Ammon's horn (tissue), 1 donor: ENCODE results near the gene CACNA2D3.
A peak's percentile ranks its signal among the peaks of the same experiment; 100 is the strongest.
"Not testable (repeated sequence)": the region's sequence is repeated elsewhere in the genome, so short reads cannot be mapped to it uniquely, and the experiment has no call there.

Experiments used
- DNase-seq: peaks from one replicate; pipeline ENCODE4 v3.0.0-alpha.2; 2016; ENCODE audit warnings: low spot score

Gene CACNA2D3

DNA sequence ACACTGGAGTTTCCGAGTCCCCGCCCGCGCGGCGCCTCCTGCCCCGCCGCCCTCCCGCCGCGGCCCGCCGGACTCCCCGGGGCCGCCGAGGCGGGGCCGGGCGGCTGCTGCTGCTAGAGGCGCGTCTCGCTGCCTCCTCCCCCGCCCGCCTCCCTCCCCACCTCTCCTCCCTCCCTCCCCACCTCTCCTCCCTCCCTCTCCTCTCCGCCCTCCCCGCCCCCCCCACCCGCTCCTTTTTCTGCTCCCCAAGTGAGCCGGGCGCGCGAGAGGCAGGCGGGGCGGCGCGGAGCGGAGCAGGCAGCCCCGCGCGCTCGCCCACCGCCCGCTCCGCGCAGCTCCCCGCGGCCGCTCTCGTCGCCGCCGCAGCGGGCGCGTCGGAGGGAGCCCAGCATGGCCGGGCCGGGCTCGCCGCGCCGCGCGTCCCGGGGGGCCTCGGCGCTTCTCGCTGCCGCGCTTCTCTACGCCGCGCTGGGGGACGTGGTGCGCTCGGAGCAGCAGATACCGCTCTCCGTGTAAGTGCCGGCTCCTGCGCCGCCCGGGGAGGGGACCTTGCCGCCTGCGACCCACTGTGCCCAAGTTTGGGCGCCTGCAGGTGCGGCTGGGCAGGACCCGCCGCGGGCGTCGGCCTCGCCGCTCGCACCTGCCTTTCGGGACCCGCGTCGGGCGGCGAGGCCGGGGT lies at the start of gene CACNA2D3:
Gene CACNA2D3, plus strand, starts transcription at position 229 of the 679 bp plus-strand sequence.
- peak; percentile 59 for DNase-seq

DNA sequence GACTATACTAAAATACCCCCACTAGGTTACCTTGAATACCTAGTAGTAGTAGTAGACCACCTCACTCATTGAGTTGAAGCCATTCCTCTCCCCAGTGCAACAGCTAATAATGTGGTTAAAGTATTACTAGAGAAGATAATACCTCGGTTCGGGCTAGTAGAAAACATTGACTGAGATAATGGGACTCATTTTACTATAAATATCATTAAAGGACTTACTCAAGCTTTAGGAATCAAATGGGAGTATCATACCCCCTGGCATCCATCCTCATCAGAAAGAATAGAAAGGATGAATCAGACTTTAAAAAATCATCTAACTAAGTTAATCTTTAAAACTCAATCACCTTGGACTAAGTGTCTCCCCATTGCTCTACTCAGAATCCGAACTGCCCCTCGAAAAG lies 49.0 kb upstream of the CACNA2D3 start:
- no peak for DNase-seq

DNA sequence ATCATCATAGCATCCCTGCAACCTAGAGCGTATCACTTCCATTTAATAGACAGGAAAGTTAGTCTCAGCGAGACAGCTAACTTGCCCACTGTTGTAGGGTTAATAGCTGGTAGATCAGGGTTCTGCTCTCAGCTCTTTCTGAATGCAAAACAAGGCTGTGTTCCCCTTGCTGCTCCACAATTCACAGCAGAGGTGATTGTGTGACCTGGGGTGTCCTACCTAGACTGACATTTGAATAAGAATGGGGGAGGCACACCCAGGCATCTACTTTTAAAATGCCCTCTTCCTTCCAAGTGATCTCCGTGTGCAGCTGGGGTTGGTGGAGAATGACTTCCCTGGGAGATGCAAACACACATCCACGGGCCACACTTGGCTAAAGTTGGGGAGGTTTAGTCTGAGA lies 43.0 kb upstream of the CACNA2D3 start:
- no peak for DNase-seq

DNA sequence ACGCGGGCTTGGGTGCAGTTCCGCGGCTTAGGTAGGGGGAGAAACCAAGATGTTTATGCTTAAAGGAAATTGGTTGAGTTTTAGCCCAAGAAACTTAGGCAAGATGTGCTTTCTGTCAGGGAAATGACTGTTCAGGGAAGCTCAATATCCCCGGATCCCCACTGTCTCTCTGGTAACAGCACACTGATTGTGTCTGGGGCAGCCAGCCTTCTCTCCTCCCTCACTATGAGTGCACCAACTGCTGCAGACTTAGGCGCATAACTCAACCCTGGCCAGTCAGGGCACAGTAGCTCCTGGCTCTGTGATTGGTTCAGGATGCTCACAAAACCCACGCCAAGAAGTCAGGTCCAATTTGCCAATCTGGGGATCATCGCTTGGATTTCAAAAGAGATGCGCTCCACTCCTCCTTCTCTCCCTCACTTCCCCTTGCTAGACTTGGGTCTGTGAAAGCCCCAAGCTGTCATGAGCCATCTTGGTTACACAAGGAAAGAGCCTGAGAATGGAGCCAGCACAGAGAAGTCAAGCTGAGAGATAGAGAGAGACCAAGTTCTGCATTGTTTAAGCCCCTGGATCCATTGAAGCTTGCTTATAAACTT lies 42.5 kb upstream of the CACNA2D3 start:
- peak; percentile 11 for DNase-seq

DNA sequence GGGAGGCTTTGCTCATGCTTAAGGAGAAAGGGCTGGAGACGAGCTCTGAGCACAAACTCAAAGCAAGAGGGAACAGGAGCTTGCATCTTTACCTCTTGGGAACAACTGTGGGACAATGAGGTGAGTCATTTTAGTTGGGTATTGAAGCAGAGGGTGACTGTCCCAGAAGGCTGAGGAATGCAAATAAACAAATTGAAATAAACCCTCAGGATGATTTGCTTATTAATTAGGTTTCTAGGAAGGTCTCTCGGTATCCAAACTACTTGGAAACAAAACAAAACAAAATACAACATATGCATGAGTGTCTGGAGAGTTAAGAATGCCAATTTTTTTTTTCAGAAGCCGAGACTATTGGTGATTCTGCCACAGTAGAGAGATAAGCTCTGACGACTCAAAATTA lies 38.4 kb upstream of the CACNA2D3 start:
- DNase-seq = no peak

DNA sequence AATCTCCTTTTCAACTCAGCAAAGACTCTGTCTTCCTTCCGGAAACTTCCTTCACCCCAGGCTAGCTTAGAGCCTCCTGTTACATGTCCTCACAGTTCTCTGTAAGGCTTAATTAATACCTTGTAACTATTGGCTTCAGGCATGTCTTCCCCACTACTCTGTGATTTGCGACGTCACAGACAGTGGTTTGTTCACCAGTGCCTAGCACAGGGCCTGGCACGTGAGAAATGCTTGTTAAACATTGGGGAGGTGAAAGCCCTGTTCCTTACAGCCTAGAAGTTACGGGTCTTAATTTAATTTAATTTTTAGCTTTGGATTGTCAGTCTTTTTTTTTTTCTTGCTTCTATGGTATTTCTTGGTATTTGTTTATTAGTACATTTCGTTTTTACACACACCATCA lies 36.4 kb upstream of the CACNA2D3 start:
- no peak for DNase-seq

DNA sequence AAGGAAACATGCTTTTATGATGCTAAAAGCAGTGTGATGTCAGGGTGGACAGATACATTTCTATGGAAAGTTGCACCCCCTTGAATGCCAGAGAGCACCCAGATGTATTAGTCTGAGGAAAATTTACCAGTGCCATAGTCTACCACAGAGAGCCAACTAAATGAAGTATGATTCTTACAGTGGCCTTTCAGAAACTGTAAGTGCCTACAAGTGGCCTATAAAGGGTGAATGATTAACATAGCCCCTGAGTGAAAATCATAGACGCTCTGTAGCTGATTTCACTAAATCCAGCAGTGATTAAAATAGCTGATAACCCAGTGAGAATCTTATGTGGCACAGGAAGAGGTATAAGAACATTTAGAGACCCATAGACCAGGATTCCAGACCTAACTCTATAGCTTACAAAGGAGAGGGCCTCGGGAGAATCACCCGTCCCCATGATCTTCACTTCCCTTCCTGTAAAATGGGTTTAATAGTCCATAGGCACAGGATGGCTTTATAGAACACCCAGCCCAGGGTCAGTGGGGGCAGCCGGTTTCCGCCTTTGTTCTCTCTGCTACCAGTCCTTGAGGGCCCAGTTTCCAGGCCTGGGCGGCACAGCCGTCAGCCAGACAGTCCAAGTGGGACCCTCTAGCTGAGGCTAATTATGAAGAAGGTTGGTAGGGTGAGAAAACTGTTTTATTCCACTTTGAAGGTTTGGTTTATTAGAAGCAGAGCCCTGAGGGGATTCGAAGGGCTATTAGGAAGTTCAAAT lies 35.5 kb upstream of the CACNA2D3 start:
- DNase-seq = no peak

DNA sequence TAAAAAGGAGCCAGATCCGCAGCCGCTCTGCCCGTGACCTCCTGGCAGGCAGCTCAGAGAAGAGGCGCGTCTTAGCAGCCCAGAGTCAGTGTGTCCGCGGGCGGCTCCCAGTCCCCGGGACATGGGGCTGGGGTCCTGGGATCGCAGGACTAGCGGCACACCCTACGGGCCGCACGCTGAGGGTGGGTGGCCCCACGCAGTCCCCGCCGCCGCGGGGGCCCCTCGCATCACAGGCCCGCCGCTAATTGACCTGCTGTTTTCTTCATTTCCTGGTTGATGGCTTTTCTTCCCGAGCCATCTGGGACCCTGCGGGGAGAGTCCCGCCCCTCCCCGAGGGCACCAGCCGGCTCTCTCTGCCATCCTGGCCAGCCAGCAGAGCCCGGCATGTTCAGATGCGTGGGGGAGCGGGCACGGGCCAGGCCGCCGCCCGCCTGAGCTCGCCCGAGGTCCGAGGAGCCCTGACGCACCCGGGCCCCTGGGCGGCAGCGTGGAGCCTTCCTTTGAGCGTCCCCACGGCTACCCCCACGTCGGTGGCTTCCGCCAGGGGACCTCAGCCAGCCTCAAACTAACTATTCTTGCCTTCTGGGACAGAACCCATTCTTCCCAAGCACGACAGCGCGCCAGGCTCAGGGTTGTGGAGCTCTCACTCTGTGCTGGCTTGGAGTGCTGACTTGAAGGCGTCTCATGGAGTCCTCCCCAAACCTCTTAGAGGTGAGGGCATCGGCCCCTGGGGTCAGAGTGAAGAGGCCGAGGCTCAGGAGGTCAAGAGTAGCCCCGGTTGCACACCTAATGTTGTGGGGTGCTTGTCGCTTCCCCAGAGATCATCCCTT lies 34.6 kb upstream of the CACNA2D3 start:
- no peak for DNase-seq

DNA sequence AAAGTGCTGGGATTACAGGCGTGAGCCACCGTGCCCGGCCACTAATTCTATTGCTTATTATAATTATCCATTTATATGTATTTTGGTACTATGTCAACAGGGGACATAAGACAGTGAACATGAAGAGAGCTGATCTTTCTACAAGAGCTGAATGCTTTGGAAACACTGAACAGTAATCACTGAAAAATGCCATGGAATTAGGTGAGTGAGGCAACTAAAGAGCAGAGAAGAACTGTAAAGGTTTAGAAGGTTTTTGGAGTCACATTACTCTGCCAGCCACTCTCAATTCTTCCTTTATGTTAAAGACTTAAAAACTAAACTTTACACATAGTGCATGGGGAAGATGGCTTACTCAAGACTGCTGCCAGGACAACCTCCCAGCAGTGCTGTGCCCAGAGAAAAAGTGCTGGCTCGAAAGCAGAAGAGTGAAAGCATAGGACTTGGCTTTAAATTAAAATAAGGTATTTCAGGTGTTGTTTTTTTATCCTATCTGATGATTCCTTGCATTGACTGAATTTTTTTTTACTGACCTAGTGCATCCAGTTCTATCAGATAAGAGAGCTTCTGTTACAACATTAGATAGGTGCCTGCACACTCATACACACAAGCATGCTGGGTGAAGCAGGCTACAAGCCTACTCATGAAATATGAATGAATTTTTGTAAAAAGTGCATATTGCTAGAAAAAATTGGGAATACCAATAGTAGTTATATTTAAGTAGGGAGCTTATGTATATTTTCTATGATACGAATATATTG lies 28.7 kb upstream of the CACNA2D3 start:
- no peak for DNase-seq

DNA sequence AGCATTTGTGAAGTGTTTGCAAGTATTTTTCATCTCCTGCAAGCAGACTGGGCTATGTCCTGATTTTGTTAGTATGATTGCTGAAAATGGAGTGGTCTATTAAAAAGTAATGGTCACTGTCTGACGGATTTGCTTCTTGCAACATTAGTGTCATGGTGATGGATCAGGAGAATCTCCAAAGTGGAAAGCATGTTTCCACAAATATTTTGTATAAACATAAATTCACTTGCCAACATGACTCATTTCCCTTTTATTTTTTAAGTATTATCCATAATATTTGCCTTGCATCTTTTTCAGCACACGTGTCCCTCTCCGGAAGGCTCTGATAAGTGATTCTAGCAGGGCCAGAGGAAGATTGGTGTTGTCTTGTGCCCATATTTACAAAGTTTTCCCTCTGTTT lies 27.4 kb upstream of the CACNA2D3 start:
- DNase-seq = no peak

DNA sequence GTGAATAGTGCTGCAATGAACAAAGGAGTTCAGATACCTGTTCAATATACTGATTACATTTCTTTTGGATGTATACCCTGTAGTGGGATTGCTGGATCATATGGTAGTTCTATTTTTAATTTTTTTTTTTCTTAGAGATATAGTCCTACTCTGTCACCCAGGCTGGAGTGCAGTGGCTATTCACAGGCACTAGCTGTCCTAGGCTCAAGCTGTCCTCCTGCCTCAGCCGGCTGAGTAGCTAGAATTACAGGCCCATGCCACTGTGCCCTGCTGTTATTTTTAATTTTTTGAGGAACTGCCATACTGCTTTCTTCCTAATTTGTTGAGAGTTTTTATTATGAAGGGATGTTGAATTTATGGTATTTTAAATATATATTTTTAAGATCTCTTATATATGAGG lies 23.0 kb upstream of the CACNA2D3 start:
- DNase-seq = no peak

DNA sequence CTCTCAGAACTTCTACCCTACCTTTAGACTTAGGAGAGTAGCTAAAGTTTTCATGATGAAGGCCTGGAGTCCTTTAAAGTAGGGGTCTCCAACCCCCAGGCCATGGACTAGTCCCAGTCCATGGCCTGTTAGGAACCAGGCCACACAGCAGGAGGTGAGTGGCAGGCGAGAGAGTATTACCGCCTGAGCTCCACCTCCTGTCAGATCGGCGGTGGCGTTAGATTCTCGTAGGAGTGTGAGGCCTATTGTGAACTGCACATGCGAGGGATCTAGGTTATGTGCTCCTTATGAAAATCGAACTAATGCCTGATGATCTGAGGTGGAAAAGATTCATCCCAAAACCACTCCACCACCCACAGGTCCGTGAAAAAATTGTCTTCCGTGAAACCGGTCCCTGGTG lies 18.3 kb upstream of the CACNA2D3 start:
- no peak for DNase-seq

DNA sequence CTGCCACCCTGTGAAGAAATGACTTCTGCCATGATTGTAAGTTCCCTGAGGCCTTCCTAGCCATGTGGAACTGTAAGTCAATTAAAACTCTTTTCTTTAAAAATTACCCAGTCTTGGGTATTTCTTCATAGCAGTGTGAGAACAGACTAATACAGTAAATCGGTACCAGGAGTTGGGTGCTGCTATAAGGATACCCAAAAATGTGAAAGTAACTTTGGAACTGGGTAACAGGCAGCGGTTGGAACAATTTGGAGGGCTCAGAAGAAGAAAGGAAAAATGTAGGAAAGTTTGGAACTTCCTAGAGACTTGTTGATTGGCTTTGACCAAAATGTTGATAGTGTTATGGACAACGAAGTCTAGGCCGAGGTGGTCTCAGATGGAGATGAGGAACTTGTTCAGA lies 6.2 kb upstream of the CACNA2D3 start:
- not testable (repeated sequence) for DNase-seq

DNA sequence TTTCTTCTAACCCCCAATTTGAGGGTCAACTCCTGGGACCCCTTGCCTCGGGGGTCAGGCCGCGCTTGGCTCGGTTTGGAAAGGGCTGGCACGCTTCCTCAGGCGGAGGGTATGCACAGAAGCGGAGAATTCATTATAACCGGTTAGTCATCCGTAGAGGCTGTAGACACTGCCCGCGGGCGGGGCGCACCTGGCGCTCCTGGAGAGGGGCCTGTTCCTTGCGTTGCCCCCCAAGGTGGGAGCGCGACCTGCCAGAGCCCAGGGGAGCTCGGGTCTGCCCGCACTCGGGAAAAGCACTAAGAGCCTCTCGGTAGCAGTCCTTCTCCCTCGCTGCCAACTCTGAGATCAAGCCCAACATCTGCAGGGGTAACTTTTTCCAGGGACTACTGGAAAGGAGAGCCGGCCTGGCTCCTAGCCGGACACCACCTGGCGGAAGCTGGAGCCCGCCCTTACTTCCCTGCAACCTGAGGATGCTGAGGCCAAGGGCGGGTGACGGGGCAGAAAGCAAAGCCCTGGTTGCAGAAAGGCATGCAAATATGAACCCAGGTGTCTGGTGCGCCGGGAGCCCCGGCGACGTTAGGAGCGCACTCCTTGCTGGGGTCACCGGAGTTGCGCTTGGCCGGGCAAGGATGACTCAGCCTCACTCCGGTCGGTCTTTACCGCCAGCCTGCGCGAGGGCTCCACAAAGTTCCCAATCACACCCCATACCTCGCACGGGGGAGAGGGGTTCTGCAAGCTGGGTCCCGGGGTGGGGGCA lies 1.5 kb upstream of the CACNA2D3 start:
- no peak for DNase-seq

DNA sequence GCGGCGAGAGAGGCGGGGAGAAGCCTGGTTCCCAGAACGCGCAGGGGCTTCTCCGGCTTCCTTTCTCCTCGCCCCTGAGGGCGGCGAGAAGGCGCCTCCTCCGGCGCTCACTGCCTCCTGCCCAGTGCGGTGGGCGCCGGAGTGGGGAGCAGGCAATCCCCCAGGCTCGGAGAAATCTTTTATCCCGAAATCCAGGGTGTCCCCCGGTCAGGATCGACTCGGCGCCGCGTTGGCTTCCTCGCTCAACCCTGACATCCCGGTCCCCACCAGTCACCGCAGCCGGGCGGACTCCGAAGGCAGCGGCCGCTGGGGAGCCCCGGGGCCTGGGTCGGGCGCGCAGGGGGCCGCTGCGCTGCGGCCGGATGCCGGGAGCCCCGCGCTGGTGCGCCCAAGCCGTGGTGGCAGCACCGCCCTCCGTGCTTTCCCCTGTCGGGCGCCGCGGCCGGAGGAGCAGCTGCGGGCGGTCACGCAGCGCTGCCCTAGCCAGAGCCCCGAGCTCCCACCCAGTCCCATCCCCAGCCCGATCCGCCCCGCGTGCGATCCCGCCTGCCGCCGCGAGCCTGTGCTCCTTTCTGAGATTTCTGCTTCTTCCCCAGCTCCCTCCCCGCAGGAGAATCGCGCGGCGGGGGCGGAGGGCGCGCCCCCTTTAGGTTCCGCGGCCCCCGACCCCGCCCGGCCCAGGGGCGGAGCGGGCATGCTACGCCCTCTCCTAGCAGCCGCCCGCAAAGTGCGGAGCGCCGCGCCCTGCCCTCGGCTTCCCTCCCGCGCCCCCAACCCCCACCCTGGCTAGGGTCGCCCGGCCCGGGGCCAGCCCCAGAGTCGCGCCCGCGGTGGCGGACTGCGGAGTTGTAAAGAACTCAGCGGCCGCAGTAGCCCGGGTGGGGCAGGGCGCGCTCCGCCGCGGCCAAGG lies 683 bp upstream of the CACNA2D3 start:
- DNase-seq = no peak

DNA sequence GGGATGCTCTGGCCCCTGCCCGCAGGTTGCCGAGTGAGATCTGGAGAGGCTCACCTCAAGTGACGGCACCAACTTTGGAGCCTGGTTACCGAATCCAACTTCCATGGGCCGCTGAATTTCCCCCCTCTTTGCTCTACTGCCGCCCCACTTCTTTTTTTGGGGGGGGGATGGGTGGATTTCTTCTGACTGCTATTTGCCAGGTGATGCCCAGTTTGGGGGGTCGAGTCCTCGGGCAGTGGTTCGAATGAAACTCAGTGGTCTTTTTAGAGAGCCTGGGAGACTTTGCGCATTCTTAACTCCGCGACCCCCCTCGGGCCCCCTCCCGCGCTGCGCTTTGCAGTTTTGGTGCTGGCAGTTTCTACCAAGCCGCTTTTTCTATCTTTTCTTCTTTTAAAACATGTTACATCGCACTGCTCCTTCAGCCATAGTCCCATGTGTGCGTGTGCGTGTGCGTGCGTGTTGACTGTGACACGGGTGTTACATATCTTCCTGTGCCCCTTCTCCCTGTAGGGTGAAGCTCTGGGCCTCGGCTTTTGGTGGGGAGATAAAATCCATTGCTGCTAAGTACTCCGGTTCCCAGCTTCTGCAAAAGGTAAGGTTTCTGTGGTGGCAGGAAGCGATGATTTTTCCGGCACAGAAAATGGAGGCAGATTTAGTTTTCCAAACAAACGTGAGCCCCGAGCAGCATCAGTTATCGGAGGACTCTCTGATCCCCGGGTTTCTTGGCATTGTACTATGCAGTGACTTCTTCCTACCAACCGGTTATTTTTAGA lies 837 bp downstream of the CACNA2D3 start:
- no peak for DNase-seq

DNA sequence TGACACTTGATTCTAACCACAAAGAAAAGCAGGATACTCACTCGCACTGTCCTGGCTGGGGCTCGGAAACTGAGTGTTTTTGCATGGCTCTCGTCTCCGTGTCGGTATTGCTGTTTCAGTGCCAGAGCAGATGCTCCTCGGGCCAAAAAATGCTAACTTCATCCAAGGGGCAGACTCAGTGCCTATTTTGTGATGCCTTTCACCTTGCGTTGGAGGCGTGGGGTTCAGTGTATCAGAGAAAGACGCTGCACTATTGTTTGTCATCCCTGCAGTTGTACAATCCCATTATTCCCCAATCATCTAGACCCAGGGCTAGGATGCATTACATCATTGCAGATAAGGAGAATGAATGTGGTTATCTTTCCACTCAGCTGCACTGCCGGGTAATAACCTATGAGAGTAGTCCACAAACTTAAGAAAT lies 1.4 kb downstream of the CACNA2D3 start:
- DNase-seq = no peak

DNA sequence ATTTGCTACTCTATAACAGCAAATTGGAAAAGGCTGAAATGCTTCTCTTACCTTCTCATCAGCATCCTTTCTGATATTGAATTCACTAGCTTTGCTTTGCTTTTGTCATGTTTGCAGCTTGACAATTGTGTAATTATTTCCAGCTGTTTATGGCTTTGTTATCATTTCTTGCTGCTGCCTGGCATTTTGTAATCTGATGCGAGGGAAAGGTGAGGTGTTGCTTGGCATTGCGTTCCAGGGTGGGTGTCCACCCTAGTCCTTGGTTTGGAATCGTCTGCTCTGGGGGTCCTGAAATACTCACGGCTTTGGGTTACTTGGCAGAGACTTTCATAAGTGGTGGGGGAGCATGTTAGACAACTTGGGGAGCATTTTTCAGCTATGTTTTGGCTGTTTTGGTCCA lies 2.9 kb downstream of the CACNA2D3 start:
- no peak for DNase-seq

DNA sequence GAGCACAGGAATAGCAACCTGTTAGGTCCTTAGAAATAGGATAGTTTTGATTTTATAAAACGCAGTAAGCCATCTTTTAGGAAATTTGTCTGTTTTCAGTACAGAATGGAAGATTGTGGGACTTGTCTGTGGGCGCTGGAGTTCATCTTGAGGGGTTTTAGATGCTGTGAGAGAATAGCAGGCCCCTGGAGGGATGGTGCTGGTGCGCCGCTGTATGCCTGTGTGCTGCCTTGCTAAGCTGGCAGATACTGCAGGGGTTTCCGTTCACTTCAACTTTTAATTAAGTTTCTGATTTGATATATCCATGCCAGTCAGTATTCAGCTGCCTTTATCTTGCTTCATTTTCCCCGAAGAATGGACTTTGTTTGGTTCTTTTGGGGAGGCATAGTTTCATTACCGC lies 4.2 kb downstream of the CACNA2D3 start:
- DNase-seq = no peak
